Measurements from ENCODE around the gene GMPR2.
"Not testable (repeated sequence)": the region's sequence is repeated elsewhere in the genome, so short reads cannot be mapped to it uniquely, and the experiment has no call there.

Gene GMPR2

GRCh38 chr14:24232121-24232644 lies 546 bp upstream of the GMPR2 start, which contains the start of gene NEDD8:
NEDD8 (minus strand) TSS chr14:24232367; CDS start chr14:24232267, 100 bp downstream.
- DNase-seq = peak; percentile 86

- DNase-seq = peak; percentile 29
These were observed 773 bp downstream of the GMPR2 start for GRCh38 chr14:24233538-24233866.

GRCh38 chr14:24234095-24235005 lies 1.6 kb downstream of the GMPR2 start:
- no peak for DNase-seq

GRCh38 chr14:24235804-24236688 lies 3.3 kb downstream of the GMPR2 start:
- DNase-seq = no peak

GRCh38 chr14:24236689-24237462 lies 4.1 kb downstream of the GMPR2 start:
- no peak for DNase-seq

- no peak for DNase-seq
These were observed 4.8 kb downstream of the GMPR2 start for GRCh38 chr14:24237463-24237955.

- DNase-seq = no peak
These were observed 5.4 kb downstream of the GMPR2 start for GRCh38 chr14:24238123-24238522.

GRCh38 chr14:24238527-24239037 lies 5.9 kb downstream of the GMPR2 start:
- no peak for DNase-seq

GRCh38 chr14:24240110-24240918 lies 7.6 kb downstream of the GMPR2 start:
- no peak for DNase-seq

GRCh38 chr14:24241829-24242443 lies 9.2 kb downstream of the GMPR2 start:
- peak; percentile 95 for DNase-seq

- DNase-seq = peak; percentile 72
These were observed 10.7 kb downstream of the GMPR2 start for GRCh38 chr14:24243336-24243836.

- not testable (repeated sequence) for DNase-seq
These were observed 12.6 kb downstream of the GMPR2 start for GRCh38 chr14:24245350-24245749.

- DNase-seq = no peak
These were observed 14.1 kb downstream of the GMPR2 start for GRCh38 chr14:24246765-24247212.

- DNase-seq = no peak
These were observed 14.7 kb downstream of the GMPR2 start for GRCh38 chr14:24247422-24247821.

- no peak for DNase-seq
These were observed 16.7 kb downstream of the GMPR2 start for GRCh38 chr14:24249230-24250021.

- DNase-seq = no peak
These were observed 17.6 kb downstream of the GMPR2 start for GRCh38 chr14:24250354-24250753.

GRCh38 chr14:24251880-24252288 lies 19.2 kb downstream of the GMPR2 start:
- DNase-seq = no peak

GRCh38 chr14:24252289-24253124 lies 19.8 kb downstream of the GMPR2 start:
- no peak for DNase-seq

- no peak for DNase-seq
These were observed 21.2 kb downstream of the GMPR2 start for GRCh38 chr14:24253936-24254335.

Data from DMS53 (cell line).